Testis (tissue), 2 donors: ENCODE data around the gene SRCIN1.

Source experiments
- CTCF ChIP-seq, 3 experiments: fragments of 450-650 bp in 2 of 3; fragments of 200-600 bp in 1 of 3; sonication (generic) in 1 of 3; IDR thresholded peaks; one replicate each; pipeline ENCODE4 v1.5.1; 2016 to 2019; ENCODE audit warnings: antibody characterized with exemption in 3 of 3, mild to moderate bottlenecking in 2 of 3, moderate library complexity in 1 of 3
- POLR2A ChIP-seq: fragments of 450-650 bp; IDR thresholded peaks from one replicate; pipeline ENCODE4 v1.6.1; 2017; ENCODE audit warnings: antibody characterized with exemption, mild to moderate bottlenecking, moderate library complexity

DNA sequence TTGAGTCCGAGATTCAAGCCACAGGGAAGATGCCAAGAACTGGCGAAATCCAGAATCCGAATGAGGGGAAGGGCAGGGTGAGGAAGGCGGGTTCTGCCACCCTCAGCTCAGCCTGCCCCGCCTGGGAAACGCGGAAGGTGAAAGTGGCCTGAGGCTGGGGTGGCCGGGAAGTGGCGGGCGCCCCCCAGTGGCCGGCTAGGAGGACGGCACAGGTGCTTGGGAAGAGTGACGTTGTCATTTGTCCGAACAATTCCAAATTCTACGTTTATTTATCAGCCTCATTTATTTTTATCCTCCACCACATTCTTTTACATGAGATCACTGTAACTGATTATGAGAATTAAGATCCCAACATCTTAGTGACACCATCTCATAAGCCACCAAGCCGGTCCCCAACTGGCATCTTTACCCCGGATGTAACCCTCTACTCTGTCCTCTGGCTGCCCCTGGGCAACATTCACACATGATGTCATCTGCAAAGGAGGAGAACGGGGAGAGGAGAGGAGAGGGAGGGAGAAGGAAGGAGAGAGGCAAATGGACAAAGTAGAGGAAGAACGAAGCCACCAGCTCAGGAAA lies 21.3 kb downstream of the SRCIN1 start:
- no peak for TF ChIP-seq POLR2A
- TF ChIP-seq CTCF (IDR thresholded peaks at IDR 0.05), result peak; percentile 57 to 92 (median 69)
